PC-3 (cell line): ENCODE data around the gene PLAAT3. TPM values are rescaled to one million over a fixed set of nuclear protein-coding genes. Genes with fewer than 3 reads are reported as not detected.

Experiments
- ATAC-seq: fragments of 200-7000 bp; cut with Tn5 transposase; 2 replicates; pipeline ENCODE4 v1.9.1; 2020; ENCODE audit warnings: mild to moderate bottlenecking, moderate library complexity
- BruUV-seq: library from RNA; stranded (reverse); fragments of 400-500 nt; replicated peaks from 2 replicates; lab custom pipeline; 2021; lab: Mats Ljungman, UMichigan
- CTCF ChIA-PET: fragments of 300-600 bp; sonication (Branson Sonifier 250); formaldehyde crosslinking; loops from one replicate; lab custom pipeline; 2022; ENCODE audit warnings: antibody characterized with exemption; lab: Charles Lee
- POLR2A ChIA-PET: fragments of 300-600 bp; sonication (Branson Sonifier 250); formaldehyde crosslinking; loops from one replicate; lab custom pipeline; 2022; ENCODE audit warnings: antibody characterized with exemption; ENCODE audit not compliant: unreplicated experiment; lab: Charles Lee
- DNase-seq: peaks from one replicate; pipeline ENCODE4 v3.0.0-alpha.2; 2015
- H2AFZ ChIP-seq: fragments of 300-600 bp; sonication (generic); 2 replicates; pipeline ENCODE4 v1.6.0; 2016; ENCODE audit warnings: antibody characterized with exemption, low read length
- H3F3A ChIP-seq: fragments of 300-600 bp; sonication (generic); one replicate; pipeline ENCODE4 v1.6.0; 2017; ENCODE audit warnings: antibody characterized with exemption, low read length, control low read depth, mild to moderate bottlenecking; ENCODE audit not compliant: unreplicated experiment
- H3K27ac ChIP-seq: fragments of 300-600 bp; sonication (generic); 2 replicates; pipeline ENCODE4 v1.5.1; 2016; ENCODE audit warnings: mild to moderate bottlenecking, low read length
- H3K27me3 ChIP-seq: fragments of 300-600 bp; sonication (generic); 2 replicates; pipeline ENCODE4 v1.6.1; 2016; ENCODE audit warnings: low read length, mixed read lengths
- H3K36me3 ChIP-seq: fragments of 300-600 bp; sonication (generic); 2 replicates; pipeline ENCODE4 v1.6.1; 2016; ENCODE audit warnings: low read depth, mixed run types, low read length, mixed read lengths
- H3K4me1 ChIP-seq: fragments of 300-600 bp; sonication (generic); 2 replicates; pipeline ENCODE4 v1.5.1; 2016; ENCODE audit warnings: low read length; ENCODE audit not compliant: insufficient read depth
- H3K4me2 ChIP-seq: fragments of 300-600 bp; sonication (generic); 2 replicates; pipeline ENCODE4 v1.6.0; 2016; ENCODE audit warnings: low read length
- H3K4me3 ChIP-seq: fragments of 300-600 bp; sonication (generic); 2 replicates; pipeline ENCODE4 v1.5.1; 2016; ENCODE audit warnings: mild to moderate bottlenecking, low read length, mixed read lengths
- H3K79me2 ChIP-seq: fragments of 300-600 bp; sonication (generic); 2 replicates; pipeline ENCODE4 v1.6.1; 2017; ENCODE audit warnings: low read length, mixed read lengths
- H3K9ac ChIP-seq: fragments of 300-600 bp; sonication (generic); 2 replicates; pipeline ENCODE4 v1.6.0; 2016; ENCODE audit warnings: mild to moderate bottlenecking, low read length
- H3K9me2 ChIP-seq: fragments of 300-600 bp; sonication (generic); replicated peaks from 2 replicates; pipeline ENCODE4 v1.6.1; 2016; ENCODE audit warnings: mixed run types, low read length, mixed read lengths
- H3K9me3 ChIP-seq: fragments of 300-600 bp; sonication (generic); 2 replicates; pipeline ENCODE4 v1.6.1; 2016; ENCODE audit warnings: low read length, mixed read lengths
- H4K20me1 ChIP-seq: fragments of 300-600 bp; sonication (generic); 2 replicates; pipeline ENCODE4 v1.6.1; 2016; ENCODE audit warnings: low read length, mixed read lengths
- CTCF ChIP-seq: fragments of 300-600 bp; sonication (generic); conservative IDR thresholded peaks from 2 replicates; pipeline ENCODE4 v1.5.1; 2017; ENCODE audit warnings: antibody characterized with exemption, low read depth, mild to moderate bottlenecking, low read length
- EZH2 ChIP-seq: fragments of 300-600 bp; sonication (generic); IDR thresholded peaks from one replicate; pipeline ENCODE4 v1.6.1; 2017; ENCODE audit warnings: antibody characterized with exemption, mild to moderate bottlenecking, low read length; ENCODE audit not compliant: unreplicated experiment
- EZH2phosphoT487 ChIP-seq: fragments of 300-600 bp; sonication (generic); IDR thresholded peaks from 2 replicates; pipeline ENCODE4 v1.6.1; 2018; ENCODE audit warnings: mild to moderate bottlenecking, antibody characterized with exemption, low read length, borderline replicate concordance
- intact Hi-C: fragments of 100-400 bp; cut with micrococcal nuclease; formaldehyde crosslinking; loops from 2 replicates; pipeline ENCODE4 v1.9.0; 2023
- total RNA-seq: library from RNA; depleted of rRNA; stranded (reverse); fragments of >200 nt; gene quantifications from 2 replicates; pipeline ENCODE4 v1.2.3, GENCODE V29; 2014

The PLAAT3 gene
- total RNA-seq, 1 experiment from 2014 or later = 69.0 TPM

- no TSS peak for BruUV-seq
- CTCF ChIA-PET = no interaction called here
- no peaks in the 10 kb centered on the region for H4K20me1 ChIP-seq
- H3K9ac ChIP-seq = no peak overlapping the region
- no peaks in the 10 kb centered on the region for H3K9me2 ChIP-seq
- H3K79me2 ChIP-seq = no peaks in the 10 kb centered on the region
- no peaks in the 10 kb centered on the region for H3F3A ChIP-seq
- no peak for ATAC-seq
- TF ChIP-seq CTCF (no peak), EZH2 (no peak), EZH2phosphoT487 (no peak)
- H3K4me3 ChIP-seq = no peak overlapping the region
- no peak for DNase-seq
- H3K27ac ChIP-seq = no peak overlapping the region
- no peak overlapping the region for H3K4me2 ChIP-seq
- no peak overlapping the region for H2AFZ ChIP-seq
- POLR2A ChIA-PET = no interaction called here
- no peaks in the 10 kb centered on the region for H3K4me1 ChIP-seq
- H3K36me3 ChIP-seq = peaks cover 9% of the 10 kb centered on the region
- H3K27me3 ChIP-seq = no peaks in the 10 kb centered on the region
- intact Hi-C loops = no loop called here
- H3K9me3 ChIP-seq = no peaks in the 10 kb centered on the region
Measured at GRCh38 chr11:63574856-63575602, 39.2 kb downstream of the PLAAT3 start.

GRCh38 chr11:63573881-63574855 lies 40.1 kb downstream of the PLAAT3 start:
- Histone ChIP-seq H3K79me2 (no peaks in the 10 kb centered on the region), H4K20me1 (no peaks in the 10 kb centered on the region), H3K4me3 (no peak overlapping the region), H3K4me1 (no peaks in the 10 kb centered on the region), H2AFZ (no peak overlapping the region), H3K9me3 (no peaks in the 10 kb centered on the region), H3K4me2 (no peak overlapping the region), H3K36me3 (peaks cover 6% of the 10 kb centered on the region), H3K27ac (no peak overlapping the region), H3F3A (no peaks in the 10 kb centered on the region), H3K27me3 (no peaks in the 10 kb centered on the region), H3K9me2 (no peaks in the 10 kb centered on the region), H3K9ac (no peak overlapping the region)
- TF ChIP-seq EZH2phosphoT487 (no peak), CTCF (no peak), EZH2 (no peak)
- no peak for ATAC-seq
- intact Hi-C loops = no loop called here
- BruUV-seq = no TSS peak
- no peak for DNase-seq
- ChIA-PET CTCF (interaction anchor here (0.6 kb wide), 1 partner anchor 65 kb away, joined by 3 read pairs; no protein-coding TSS in a partner anchor), POLR2A (no interaction called here)
